Activated CD4-positive, alpha-beta T cell treated with anti-CD3 and anti-CD28 coated beads, Interleukin-10, Interleukin-2, amounts not matched to agents 100 ng/mL and 50 ng/mL, durations not matched to agents 16 hours and 8 hours (primary cell): ENCODE measurements around the gene SPAG9.

Experiments used
- DNase-seq: peaks from one replicate; pipeline ENCODE4 v3.0.0-alpha.2; 2020

The SPAG9 gene

DNA sequence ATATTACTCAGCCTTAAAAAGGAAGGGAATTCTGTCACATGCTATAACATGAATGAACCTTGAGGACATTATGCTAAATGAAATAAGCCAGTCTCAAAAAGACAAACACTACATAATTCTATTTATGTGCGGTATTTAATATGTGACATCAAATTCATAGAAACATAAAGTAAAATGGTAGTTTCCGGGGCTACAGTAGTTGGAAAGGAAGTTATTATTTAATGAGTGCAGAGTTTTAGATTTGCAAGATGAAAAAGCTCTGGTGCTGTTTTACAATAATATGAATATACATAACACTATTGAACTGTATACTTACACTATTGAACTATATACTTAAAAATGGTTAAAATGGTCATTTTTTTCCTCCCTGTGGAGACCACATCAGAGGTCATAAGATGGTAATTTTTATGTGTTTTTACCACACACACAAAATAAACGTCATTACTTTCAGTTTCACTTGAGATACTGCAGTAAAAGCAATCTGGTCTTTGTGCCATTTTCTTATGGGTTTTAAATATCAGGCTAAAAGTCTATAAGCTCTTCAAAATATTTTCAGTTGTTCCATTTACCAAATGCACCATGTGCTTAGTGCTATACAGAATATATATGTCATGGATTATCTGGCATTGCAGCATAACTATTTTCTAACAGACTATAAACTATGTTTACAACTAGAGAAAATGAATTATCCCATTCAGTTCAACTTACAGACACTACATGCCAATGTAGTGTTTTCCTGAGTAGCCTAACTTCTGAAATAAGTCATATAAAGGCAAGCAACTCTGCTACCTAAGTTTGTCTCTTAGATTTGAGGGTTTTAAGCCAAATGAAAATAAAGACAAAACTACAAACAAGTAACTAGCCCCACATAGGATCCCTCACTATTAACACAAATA is 90.9 kb downstream of the SPAG9 start:
- DNase-seq: peak; percentile 42

DNA sequence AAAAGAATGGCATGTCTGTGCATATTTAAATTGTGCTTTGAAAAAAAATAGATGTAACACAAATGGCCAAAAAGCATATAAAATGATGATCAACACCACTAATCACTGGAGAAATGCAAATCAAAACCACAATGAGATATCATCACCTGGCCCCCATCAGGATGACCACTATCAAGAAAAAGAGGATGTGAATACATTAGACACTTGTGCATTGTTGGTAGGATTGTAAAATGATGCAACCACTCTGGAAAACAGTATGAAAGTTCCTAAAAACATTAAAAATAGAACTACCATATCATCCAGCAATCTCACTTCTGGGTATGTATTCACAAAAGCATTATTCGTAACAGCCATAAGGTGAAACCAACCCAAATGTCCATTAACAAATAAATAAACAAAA is 91.5 kb downstream of the SPAG9 start:
- DNase-seq: no peak

DNA sequence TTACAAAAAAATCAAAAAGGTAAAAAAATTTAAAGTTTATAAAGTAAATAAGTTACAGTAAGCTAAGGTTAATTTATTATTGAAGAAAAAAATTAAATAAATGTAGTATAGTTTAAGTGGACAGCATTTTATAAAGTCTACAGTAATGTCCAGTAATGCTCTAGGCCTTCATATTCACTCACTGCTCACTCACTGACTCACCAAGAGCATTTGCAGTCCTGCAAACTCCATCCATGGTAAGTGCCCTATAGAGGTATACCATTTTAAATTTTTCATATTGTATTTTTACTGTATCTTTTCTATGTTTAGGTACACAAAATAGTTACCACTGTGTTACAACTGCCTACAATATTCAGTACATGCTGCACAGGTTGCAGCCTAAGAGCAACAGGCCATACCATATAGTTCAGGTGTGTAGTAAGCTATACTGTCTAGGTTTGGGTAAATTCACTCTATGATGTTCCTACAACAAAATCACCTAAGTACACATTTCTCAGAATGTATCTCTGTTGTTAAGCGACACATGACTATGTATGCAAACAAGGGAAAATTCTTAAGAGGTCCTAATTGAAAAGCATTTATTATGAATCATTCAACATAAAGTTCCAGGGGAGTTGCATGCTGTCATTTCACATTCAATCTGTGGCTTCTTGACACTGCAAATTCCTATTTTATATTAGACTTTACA is 92.3 kb downstream of the SPAG9 start:
- DNase-seq: no peak

DNA sequence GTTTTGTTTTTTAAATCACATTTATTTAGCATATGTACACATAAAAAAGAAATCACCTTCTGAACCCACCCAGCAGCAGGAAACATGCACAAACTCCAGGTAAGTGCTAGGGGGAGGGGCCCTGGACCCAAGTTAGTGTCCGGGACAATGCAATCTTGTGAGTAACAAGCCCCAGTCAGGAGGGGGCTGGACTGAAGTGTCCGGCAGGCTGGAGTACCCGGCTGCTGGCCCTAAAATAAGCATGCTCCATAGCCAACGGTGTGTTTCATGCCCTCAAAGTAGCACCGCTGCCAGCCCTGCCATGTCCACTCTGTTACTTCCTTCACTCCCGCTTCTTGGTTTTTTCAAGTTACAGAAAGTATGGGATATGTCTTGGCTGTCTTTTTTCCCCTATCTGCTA is 102.1 kb downstream of the SPAG9 start:
- no peak for DNase-seq

DNA sequence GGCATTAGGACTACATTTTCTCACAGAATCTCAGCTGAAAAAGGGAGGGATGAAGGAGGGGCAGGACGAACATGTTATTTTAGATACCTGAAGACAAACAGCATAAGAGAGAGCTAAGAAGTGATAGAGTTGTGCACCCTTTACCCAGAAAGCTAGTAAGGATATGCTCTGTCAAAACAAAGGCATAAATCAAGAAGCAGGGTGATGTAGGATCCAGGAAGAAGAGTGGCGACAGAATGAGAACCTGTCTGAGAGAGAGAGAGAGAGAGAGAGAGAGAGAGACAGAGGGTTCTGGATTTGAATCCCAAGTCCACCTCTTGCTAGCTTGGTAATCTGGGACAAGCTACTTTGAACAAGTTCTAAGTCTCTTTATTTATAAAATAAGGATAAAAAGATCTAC is 103.4 kb downstream of the SPAG9 start:
- DNase-seq: no peak

DNA sequence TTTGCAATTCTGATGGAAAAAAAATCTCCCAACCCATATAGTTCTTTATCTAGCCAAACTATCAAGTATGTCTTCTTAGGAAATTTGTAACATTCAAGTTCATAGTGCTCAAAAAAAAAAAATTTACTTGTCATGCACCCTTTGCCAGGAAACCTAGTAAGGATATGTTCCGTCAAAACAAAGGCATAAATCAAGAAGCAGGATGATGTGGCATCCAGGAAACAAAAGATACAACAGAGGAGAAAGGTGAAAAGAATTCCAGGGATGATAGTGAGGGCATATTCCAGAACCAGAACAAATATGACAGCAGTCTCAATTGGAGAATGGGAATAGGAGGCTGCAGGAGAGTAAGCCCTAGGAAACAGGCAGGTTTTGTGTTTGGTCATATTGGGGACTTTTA is 104.6 kb downstream of the SPAG9 start:
- no peak for DNase-seq

DNA sequence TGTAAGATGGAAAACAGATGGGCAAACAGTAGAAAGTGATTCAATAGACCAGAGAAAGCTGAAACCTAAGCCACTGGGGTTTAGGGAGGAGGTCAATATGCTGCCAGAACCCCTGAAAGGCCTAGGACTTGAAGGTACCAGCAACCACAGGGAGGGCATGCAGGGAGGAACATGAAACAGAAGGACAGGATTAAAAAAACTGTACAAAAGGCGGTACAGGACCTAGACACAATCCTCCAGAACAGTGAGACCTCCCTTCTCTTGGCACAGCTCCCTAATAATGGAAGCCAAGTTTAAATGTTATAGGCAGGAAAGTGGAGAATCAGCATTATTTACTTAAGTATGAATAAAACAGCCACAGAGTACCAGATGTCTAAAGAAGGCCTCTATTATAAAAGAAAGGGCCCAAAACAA is 105.5 kb downstream of the SPAG9 start:
- no peak for DNase-seq

DNA sequence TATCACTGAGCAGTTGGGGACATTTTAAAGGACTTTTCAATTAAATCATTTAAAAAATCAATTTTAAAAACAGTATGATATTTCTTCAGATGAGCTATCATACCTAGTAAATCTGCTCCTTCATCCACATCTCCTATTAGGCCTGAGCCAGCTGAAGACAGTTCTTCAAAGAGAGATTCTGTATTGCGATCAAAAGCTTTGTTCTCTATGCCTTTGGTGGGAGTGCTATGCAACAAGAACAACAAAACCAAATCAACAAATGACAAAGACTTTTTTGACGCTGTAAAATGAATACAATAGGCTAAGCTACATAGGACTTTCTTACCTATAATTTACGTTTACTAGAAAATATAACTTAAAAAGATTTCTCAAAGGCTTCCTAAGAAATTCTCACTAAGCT is 106.5 kb downstream of the SPAG9 start:
- DNase-seq: no peak

DNA sequence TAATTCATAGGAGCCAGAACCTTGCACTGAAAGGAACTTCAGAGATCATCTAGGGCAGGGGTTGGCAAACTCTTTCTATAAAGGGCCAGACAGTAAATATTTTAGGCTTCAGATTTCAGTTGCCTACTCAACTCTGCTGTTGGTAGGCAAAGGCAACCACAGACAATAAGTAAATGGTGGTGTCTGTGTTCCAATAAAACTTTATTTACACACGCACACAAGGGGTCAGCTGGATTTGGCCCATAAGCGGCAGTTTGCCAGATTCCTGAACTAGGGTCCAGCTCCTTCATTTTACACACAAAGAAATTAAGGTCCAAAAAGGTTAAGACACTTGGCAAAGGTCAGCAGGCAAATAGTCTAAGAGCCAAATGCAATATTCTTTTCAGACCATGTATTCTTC is 107.3 kb downstream of the SPAG9 start:
- DNase-seq: no peak

DNA sequence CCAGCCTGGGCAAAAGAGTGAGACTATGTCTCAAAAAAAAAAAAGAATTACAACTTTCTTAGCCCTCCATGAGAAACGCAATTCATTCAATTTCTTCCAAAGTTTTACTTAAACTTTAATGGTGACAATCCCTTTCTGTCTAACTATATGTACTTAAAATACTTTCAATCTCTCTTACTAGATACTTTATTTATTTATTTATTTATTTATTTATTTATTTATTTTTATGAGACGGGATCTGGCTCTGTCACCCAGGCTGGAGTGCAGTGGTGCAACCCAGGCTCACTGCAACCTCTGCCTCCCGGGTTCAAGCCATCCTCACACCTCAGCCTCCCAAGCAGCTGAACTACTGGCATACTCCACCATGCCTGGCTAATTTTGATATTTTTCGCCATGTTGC is 108.1 kb downstream of the SPAG9 start:
- DNase-seq: no peak

DNA sequence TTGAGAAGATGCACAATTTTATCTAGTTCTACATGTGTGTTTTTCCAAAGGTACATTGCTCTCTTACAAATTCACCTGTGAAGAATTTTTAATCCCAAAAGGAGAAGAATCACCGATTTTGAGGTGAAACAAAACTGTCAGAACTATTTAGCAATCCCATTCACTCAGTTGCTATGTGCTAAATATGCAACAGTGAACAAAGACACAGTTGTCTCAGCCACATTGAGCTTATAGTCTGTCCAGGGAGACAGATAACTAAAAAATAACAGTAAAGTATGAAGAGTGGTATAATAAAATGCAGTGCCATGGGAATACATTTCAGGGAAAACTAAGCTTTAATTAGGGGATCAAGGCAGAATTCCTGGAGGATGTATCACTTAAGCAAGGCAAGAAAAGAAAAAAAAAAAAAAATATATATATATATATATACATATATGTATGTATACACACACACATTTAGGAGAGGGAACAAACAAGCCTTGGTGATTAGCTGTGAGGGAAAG is 110.4 kb downstream of the SPAG9 start:
- DNase-seq: no peak

DNA sequence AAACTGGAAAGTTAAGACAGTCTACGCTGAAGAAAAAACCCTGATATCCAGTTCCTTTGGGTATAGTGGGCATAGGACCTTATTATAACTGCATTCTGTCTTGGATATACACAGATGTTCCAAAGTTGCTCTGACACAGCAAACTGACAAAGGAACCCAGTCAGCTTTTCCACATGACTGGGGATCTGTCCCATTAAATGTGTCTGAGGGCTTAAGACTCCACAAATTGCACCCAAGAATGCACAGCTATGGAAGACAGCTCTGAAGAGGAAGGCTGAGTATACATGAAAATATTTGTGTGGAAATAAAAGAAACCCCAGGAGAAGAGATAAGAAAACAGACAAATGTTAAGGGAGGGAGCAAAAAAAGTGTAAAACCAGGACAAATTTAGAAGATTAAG is 114.1 kb downstream of the SPAG9 start:
- no peak for DNase-seq

DNA sequence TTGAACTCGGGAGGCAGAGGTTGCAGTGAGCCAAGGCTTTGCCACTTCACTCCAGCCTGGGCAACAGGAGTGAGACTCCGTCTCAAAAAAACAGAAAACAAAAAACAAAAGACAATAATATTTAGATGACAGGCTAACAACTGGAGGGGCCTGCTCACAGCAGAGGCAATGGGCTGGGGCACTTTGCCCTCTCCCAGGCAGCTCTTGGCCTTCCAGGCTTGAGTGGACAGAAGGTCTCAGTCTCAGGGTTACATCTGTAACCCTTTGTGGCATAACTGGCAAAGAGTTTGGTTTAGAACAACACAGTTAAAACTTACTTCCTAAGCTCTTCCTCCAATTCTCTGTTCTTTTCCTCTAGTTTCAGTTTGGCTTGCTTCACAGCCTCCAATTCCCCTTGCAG is 114.9 kb downstream of the SPAG9 start:
- DNase-seq: no peak

DNA sequence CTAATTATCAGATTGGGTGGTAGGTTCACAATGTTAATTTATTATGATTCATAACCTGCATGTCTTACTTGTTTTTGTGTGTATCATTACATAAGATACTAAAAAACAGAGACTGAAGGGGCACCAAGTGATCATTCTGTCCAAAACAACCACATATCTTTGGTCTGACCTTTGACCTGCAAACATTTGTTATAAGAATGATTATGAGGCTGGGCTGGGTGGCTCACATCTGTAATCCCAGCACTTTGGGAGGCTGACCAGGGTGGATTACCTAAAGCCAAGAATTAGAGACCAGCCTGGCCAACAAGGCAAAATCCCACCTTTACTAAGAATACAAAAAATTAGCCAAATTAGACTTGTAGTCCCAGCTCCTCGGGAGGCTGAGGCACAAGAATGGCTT is 116.4 kb downstream of the SPAG9 start:
- no peak for DNase-seq

DNA sequence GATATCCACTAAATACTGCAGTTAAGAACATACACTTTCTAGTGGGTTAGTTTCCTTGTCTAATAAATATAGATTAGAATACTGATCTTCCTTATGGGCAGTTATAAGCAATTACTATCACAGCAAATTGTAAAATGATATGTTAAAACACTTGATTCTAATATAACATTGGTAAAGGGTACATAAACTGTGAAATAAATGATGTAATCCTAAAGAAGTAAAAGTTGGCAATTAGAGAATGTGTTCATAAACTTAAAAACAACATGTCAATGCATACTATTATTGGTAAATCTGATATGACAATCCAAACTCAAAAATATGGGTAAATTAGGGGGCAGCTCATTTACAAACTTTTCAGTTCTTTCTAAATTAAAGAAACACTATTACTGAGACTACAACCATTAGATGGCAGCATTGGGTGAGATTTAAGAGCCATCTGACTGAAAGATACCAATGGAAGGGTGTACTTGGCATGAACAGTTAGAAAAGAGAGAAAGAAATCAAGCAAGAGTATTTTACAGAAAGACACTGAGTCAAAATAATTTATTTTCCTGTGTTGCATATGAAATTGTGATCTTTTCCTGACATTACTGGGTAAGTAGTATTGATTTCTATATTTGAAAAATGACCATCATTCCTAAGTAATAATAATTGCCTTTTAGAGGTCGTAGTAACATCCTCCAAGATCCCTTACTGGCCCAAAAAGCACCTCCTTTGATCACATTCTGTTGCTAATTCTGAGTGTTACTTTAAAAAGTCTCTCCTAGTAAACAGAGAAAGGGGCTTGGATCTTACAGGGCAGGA is 119.6 kb downstream of the SPAG9 start:
- DNase-seq: peak; percentile 64

DNA sequence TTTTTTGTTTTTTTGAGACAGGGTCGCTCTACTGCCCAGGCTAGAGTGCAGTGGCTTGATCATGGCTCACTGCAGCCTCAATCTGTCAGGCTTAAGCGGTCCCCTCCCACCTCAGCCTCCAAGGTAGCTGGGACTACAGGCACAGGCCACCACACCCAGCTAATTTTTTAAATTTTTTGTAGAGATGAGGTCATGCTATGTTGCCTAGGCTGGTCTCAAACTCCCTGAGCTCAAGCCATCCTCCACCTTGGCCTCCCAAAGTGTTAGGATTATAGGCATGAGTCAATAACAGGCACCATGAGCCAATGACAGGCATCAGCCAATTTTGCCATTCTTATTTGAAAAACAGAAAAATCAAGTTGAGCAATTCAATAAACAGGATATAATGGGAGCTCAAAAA is 125.0 kb downstream of the SPAG9 start:
- no peak for DNase-seq

DNA sequence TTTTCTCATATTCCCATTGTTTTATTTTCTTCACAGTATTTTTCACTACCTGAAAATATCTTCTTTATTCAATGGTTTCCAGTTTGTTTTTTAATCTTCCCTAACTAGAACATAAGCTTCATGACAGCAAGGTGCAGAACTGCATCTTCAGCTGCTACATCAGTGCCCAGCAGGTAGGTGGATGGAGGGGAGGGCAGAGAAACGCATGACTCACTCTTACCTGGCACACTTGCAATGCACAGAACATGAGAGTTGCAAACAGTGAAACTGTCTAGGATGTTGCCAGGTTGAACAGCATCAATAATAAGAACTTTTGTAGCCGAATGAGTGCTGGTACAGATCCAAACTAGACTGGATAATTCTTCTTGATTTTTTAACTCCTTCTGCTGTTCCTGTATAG is 127.1 kb downstream of the SPAG9 start:
- no peak for DNase-seq

DNA sequence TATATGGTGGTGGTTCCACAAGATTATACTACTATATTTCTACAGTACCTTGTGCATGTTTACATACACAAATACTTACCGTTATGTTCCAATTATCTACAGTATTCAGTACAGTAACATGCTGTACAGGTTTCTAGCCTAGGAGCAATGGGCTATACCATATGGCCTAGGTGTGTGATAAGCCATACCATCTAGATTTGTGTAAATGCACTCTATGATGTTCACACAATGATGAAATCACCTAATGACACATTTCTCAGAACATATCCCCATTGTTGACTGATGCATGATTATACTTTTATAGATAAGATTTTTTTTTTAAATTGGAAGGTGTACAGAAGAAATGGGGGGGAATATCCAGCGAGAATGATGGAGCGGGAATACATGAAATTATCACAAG is 131.5 kb downstream of the SPAG9 start:
- DNase-seq: no peak

DNA sequence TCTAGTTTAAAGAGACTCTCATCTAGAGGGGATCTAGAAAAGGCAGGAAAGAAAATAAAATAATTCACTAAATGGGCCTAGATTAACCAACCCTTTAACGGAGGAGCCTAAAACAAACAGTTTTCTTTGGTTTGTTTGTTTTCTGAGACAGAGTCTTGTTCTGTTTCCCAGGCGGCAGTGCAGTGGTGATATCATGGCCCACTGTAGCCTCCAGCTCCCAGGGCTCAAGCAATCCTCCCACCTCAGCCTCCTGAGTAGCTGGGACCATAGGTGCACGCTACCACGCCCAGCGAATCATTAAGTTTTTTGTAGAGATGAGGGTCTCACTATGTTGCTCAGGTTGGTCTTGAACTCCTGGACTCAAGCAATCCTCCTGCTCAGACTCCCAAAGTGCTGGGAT is 132.2 kb downstream of the SPAG9 start:
- no peak for DNase-seq

DNA sequence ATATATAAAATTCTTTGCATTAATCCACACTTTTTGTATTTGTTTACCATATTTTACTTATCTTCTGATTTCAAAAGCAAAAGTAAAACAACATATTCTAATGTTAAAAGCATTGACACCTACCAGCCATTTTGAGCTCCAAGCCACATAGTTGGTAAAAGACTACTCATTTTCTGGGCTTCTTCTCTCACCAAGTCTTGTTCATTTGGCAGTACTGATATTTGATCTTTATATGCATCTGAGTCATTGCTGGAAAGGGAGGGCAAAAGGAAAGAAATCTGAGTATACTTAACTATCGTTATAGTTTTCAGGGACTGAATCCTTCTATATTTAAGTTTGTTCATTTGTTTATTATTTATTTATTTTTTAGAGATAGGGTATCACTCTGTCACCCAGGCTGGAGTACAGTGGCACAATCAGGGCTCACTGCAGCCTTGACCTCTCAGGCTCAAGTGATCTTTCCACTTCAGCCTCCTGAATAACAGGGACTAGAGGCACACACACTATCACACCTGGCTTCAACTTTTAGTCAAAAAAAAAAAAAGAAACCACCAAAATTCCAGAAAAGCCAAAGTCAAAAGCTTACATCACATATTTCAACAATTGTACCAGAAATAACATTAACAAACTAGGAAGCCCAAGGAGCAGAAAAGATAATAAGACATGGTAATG is 133.5 kb downstream of the SPAG9 start:
- DNase-seq: peak; percentile 47

DNA sequence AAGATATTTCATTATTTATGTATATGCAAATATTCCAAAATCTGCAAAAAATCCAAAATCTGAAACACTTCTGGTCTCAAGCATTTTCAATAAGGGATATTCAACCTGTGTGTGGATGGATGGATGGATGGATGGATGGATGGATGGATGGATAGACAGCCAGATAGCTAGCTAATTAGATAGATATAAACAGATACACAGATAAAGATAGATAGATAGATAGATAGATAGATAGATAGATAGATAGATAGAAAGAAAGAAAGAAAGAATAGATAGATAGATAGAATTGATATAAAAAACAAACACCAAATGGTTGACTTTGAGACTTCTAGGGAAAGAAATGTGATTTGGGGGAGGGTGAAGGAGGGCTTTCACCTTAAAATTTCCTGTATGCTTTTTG is 139.4 kb downstream of the SPAG9 start:
- no peak for DNase-seq

DNA sequence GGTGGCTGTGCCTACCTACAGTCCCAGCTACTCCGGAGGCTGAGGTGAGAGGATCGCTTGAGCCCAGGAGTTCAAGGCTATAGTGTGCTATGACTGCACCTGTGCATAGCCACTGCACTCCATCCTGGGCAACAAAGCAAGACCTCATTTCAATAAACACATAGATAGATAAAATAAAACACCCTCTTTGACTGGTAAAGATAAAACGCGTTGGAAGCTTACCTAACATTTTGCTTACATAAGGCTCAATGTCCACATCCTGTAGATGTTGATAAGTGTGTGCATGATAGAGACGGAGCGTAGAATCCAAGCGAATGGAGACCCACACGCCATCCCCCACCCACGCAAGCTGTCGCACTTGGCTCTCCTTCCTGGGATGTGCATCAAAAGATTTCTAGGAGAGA is 141.1 kb downstream of the SPAG9 start:
- no peak for DNase-seq
